ENCODE results near the gene TMEM120A. TPM values are rescaled to one million over a fixed set of nuclear protein-coding genes. Genes with fewer than 3 reads are reported as not detected.

TMEM120A gene
- total and polyA plus RNA-seq, 2 experiments from 2014 or later = 12.7 to 22.3 TPM

GRCh38 chr7:75948179-75948578, 46.2 kb downstream of the TMEM120A start:
- Histone ChIP-seq H2AFZ (no peak overlapping the region), H3K9me2 (ENCODE audit: insufficient read depth) (no peaks in the 10 kb centered on the region), H3K36me3 (ENCODE audit: insufficient read depth) (no peaks in the 10 kb centered on the region; the same call in 1 of the 2 replicates), H3K4me1 (ENCODE audit: insufficient read depth) (no peaks in the 10 kb centered on the region), H3F3A (replicated peaks; ENCODE audit: low read depth) (no peaks in the 10 kb centered on the region), H3K27ac (ENCODE audit: low read depth) (no peak overlapping the region), H3K79me2 (replicated peaks; ENCODE audit: insufficient read depth) (peaks cover 69% of the 10 kb centered on the region), H4K20me1 (replicated peaks; ENCODE audit: insufficient read depth) (peaks cover 37% of the 10 kb centered on the region; the same call in 1 of the 2 replicates), H3K27me3 (ENCODE audit: insufficient read depth) (no peaks in the 10 kb centered on the region), H3K4me2 (no peak overlapping the region), H3K4me3 (no peak overlapping the region)
- H3K27ac Mint-ChIP-seq = no peak overlapping the region; the same call in 1 of the 2 replicates
- H3K9me3 Mint-ChIP-seq = peaks cover 3% of the 10 kb centered on the region; the same call in 2 of the 3 replicates
- TF ChIP-seq ZNF331 (CRISPR knock-in tag; IDR thresholded peaks at IDR 0.05; ENCODE audit: low read depth) (no peak), ZNF114 (CRISPR knock-in tag; IDR thresholded peaks at IDR 0.05) (no peak), ZNF462 (CRISPR knock-in tag; IDR thresholded peaks at IDR 0.05) (no peak), EZH2 (IDR thresholded peaks at IDR 0.05; ENCODE audit: low read depth, unreplicated experiment) (no peak), POLR2AphosphoS5 (IDR thresholded peaks at IDR 0.05; ENCODE audit: low read depth) (no peak), STAT1 (IDR thresholded peaks at IDR 0.05; ENCODE audit: unreplicated experiment) (no peak), ETS1 (IDR thresholded peaks at IDR 0.05) (no peak), EZH2phosphoT487 (IDR thresholded peaks at IDR 0.05; ENCODE audit: unreplicated experiment) (no peak), CTCF (conservative IDR thresholded peaks at IDR 0.05; ENCODE audit: low read depth in 2 of 2) (no peak), NANOG (IDR thresholded peaks at IDR 0.05; ENCODE audit: borderline replicate concordance) (no peak), JUNB (IDR thresholded peaks at IDR 0.05; ENCODE audit: unreplicated experiment) (no peak), REST (IDR thresholded peaks at IDR 0.05; ENCODE audit: unreplicated experiment) (no peak)
- peaks cover 6% of the 10 kb centered on the region; the same call in 2 of the 3 replicates for H3K36me3 Mint-ChIP-seq (ENCODE audit: low read depth)
- peaks cover 2% of the 10 kb centered on the region for H3K27me3 Mint-ChIP-seq (ENCODE audit: insufficient read depth, low read depth, poor library complexity)
- DNase-seq (ENCODE audit: low spot score) (no peak), ATAC-seq (no peak)
- H3K4me3 Mint-ChIP-seq = no peak overlapping the region
- H3K4me1 Mint-ChIP-seq = 0 out of 3 replicates have a peak, but pooled peaks cover 3% of the 10 kb centered on the region

Data from GM23338 (cell line).